GM18861 (cell line): ENCODE measurements around the gene TMEM158.

Source experiments
- ATAC-seq: cut with Tn5 transposase; IDR thresholded peaks from one replicate; pipeline ENCODE4 v1.9.1; 2021; ENCODE audit not compliant: unreplicated experiment

TMEM158 gene

DNA sequence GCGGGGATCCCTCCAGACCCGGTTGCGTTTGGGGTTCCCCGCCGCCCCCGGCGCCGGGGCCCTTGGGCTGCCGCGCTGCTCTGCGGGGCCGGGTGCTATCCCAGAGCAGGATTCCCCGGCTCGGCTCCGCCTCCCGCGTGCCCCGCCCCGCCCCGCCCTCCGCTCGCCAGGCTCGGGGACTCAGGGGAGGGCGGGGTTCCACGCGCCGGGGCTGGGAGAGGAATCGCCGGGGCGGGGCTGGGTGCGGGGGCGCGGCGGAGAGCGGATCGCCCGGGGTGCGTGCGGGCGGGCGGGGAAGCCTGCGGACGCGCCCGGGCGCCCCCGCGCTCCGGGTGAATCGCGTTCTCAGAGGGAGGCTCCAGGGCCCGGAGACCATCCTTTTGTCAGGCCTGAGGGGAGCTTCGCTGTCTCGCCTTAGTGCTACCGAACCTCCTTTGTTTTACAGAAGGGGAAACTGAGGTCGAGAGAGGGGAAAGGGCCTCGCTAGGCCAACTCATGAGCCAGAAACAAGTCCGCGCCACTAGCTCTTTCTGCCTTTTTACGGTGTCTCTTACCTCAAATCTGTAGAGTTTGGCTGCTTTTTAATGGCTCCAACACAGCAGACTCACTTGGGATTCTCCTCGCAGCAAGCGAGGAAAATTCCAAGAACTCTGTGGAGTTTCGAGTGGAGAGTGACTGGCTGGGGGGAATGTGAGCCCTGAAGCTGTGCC is at the start of gene TMEM158:
TSS of gene TMEM158 (minus strand) at position 82 of the 710 bp plus-strand sequence. CDS start 260 bp downstream, outside the sequence.
- no peak for ATAC-seq

DNA sequence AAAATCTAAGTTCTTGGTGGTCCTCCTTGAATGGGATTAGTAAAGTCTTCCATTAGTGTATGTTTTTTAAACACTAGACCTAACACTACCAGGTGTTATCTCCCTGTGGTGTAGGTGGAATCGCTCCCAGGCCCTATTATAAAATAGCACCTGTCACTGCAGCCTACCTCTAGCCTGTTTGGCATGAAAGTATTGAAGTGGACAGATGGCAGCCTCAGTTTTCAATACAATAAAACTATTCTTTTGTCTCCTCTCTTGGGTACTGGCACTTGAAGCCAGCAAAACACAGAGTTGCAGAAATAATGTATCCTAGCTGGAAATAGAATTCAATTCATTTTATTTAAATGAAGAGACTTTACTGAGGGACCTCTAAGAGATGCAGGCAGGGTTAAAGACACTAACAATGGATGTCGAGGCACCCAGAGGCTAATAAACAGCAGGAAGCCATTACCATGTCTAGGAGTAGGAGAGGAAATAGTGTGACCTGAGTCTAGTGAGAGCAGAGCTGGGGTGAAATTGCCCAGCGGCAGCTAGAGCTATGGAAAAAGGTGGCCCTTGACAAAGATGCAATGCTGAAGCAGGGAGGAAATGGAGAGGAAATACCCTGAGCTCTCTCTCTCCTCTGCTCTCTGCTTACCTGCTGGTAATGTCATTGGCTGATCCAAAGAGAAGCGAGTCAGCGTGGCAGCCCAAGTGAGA is 49.1 kb upstream of the TMEM158 start:
- no peak for ATAC-seq

DNA sequence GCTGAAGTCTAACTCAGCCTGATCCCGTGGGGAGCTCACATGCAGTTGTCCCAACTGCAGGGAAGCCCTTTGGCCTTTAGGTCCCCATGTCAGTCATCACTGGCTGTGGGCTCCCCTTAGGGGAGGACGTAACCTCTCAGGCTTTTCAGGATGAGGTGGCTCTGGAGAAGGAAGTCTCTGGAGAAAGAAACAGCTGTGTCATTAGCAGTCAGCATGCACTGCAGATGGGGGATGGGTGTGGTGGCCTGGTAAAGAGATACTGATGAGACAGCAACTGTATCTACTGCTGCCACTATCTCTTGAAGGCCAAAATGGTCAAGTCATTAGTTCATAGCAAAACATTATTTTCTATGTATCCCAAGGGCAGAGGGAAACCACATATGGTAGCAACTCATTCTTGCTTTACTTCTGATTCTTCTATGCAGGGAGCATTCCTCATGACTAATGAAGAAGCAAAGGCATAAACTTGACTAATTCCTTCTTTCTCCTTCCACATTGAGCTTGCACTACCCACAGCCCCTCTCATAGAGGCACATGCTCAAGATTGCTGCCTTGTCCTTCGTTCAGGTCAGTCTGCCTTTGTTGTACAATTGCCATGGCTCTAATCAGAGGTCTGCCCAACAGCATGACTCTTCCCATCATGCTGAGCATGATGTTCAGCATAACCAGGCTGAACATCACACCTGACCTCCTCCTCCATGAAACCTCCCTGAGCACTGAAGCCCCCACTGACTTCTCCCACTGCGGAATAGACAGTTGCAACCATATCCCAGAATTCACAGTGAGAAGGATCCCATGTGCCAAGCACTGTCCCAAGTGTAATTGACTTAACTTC is 47.8 kb upstream of the TMEM158 start:
- no peak for ATAC-seq

DNA sequence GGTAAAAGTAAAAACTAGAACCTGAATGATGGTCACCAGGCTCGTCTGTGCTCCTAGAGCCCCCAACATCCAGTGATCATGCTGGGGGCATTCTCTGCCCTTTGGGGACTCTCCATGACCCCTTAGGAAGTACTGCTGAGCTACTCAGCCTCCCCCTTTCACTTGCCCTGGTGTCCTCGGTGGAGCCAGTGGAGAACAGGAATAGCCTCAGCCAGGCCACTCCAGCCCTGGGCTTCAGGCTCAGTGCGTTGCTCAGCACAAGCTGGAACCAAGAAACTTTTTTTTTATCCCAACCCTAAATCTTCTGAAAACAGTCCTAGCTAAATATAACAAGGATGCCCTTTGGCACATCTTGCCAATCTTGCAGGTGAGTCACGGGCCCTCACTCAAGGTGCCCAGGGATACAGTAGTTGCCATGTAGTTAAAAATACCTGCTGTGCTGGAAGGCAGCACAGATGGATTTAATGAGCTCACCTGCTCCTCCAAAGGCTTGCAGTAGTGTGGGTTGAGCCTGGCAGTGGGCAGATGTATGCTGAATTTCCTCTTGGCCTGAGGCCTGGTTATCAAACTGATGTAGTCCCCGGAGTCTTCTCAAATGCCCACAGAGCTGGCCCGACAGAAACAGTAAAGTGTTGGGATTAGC is 46.9 kb upstream of the TMEM158 start:
- no peak for ATAC-seq

- ATAC-seq: no peak
These were observed 46.1 kb upstream of the TMEM158 start for GRCh38 chr3:45272032-45272810.

GRCh38 chr3:45269952-45270351 is 43.9 kb upstream of the TMEM158 start:
- ATAC-seq: no peak

GRCh38 chr3:45267097-45267496 is 41.0 kb upstream of the TMEM158 start:
- no peak for ATAC-seq

GRCh38 chr3:45261333-45262110 is 35.4 kb upstream of the TMEM158 start:
- ATAC-seq: no peak

GRCh38 chr3:45259133-45259532 is 33.0 kb upstream of the TMEM158 start:
- ATAC-seq: no peak

DNA sequence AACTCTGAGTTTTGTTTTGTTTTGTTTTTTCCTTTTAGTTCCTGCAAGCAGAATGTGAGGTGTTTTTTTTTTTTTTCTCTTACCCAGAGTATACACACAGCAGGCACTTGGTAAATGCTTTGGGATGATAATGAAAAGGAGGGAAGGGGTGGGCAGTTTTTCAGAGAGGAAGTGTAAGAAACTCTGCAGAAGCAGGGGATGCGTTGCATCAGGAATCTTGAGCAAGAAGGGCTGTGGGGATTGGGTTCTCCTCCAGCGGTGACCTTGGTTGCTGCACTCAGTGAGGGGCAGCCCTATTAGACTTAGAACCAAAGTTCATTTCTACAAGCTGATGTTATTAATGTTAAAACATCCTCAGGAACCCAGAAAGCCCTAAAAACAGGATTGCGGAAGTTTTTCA is 32.2 kb upstream of the TMEM158 start:
- no peak for ATAC-seq

DNA sequence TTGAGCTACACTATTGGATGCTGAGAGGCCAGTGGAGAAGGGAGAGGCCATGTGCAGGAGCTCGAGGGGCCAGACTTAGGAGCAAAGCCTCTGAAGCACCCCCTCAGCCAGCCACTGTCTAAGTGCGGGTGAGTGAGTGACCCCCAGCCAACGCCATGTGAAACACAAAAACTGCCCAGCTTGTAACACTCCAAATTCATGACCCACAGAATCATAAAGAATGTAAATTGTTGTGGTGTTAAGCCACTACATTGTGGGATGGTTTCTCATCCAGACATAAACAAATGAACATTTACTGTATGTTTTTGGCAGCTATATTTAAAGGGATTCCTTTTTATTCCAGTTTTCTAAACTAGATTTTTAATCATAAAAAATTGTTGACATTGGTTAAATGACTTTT is 27.2 kb upstream of the TMEM158 start:
- no peak for ATAC-seq

- ATAC-seq: no peak
These were observed 26.7 kb upstream of the TMEM158 start for GRCh38 chr3:45252826-45253225.

- ATAC-seq: no peak
These were observed 23.3 kb upstream of the TMEM158 start for GRCh38 chr3:45249391-45249790.

DNA sequence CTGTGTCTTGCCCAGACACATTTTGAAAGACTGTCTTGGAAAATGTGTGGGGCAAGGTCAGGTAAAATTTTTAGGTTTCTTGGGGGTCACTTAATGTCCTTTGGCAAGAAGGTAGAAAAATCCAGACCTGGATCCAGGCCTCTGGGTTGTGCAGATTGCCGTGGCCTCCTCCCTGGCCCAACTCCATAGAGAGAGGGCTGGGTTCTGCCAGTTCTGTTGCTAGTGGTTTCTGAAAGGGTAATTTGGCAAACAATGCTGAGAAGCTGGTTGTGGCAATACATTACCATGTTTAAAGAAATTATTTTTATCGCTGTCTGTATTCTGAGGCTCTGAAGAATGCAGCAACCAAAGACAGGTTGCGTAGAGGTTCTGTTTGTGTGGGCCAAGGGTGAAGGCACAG is 20.2 kb upstream of the TMEM158 start:
- ATAC-seq: no peak

- no peak for ATAC-seq
These were observed 18.3 kb upstream of the TMEM158 start for GRCh38 chr3:45244356-45244755.

DNA sequence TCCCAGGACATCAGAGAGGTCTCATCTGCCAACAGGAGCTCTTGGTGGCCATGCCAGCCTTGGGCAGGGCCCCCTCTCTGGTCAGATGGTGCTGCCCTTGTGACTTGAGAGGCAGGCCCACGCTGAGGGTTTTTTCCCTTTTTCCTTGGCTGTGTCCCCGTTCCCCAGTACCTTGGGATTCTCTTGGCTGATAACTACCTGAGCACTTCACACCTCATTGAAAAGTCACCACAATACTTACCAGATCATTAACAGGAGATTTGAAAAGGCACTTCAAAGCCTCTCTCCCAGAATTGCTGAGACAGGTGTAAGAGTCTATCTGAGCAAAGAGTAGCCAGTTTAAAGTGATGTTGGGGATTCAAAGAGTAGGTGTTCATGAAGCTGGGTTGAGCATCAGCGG is 15.1 kb upstream of the TMEM158 start:
- no peak for ATAC-seq

GRCh38 chr3:45240292-45240691 is 14.2 kb upstream of the TMEM158 start:
- ATAC-seq: no peak

DNA sequence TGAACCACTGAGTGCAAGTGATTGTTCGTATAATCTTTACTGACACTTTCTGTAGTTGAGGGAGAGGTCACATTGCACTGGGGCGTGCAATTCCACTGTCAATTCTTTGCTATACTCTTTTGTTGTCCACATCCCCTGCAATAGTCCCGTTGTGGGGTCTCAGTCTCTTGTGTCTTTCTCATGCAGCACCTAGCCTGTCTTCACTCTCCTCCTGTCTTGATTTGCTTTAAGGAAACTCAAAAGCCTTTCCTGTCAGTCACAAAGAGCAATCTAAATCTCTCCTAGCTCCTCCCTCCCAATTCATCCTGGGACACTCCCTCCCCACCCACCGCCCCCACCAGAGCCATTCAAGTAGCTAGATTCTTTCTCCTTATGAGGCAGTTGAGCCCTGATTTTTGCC is 13.2 kb upstream of the TMEM158 start:
- no peak for ATAC-seq

DNA sequence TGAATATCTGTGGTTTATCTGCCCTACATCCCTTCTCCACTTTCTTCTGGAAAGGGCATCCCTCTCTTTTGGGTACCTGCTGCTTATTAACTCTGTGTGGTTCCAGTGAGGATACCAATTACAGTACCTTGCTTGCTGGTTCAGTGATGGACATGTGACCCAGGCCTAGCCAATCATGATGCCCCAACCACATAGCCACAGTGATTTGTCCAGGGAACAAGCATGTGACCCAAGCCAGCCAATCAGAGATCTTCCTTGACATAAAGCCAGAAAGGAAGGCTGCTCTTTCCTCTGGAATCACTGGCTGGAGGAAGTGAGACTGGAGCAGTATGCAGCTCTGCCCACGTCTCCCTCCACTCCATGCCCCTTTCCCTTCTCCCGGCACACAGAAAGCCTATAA is 10.9 kb upstream of the TMEM158 start:
- ATAC-seq: no peak

- ATAC-seq: no peak
These were observed 9.3 kb upstream of the TMEM158 start for GRCh38 chr3:45235409-45235808.
